ENCODE data around the gene ADORA2A. TPM values are rescaled to one million over a fixed set of nuclear protein-coding genes. Genes with fewer than 3 reads are reported as not detected.

The ADORA2A gene
- total RNA-seq, 1 experiment from 2014 or later: 3.5 TPM

DNA sequence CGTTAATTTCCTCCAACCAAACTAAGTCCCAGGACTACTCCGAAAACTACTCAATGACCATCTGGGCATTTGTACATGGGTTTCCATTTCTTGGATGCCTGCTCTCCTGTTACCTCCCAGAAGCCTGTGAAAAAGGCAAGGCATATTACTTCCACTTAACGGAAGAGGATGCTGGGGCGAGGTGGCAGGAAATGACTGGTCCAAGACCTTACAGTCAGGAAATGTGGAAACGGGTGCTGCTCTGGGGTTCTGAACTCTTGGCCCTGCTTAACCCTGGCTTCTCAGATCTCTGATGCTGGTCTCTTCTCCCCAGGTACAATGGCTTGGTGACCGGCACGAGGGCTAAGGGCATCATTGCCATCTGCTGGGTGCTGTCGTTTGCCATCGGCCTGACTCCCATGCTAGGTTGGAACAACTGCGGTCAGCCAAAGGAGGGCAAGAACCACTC lies 12.9 kb downstream of the ADORA2A start:
- Histone ChIP-seq H3K18ac (ENCODE audit: insufficient read length, low read depth, low read length) (no peak overlapping the region), H3K4ac (ENCODE audit: low read depth, low read length) (no peak overlapping the region), H4K20me1 (ENCODE audit: control insufficient read depth, insufficient read depth, insufficient read length) (no peaks in the 10 kb centered on the region), H3K23me2 (ENCODE audit: insufficient read length, low read depth, low read length, poor library complexity, severe bottlenecking) (peaks cover 5% of the 10 kb centered on the region), H2BK12ac (ENCODE audit: insufficient read length, low read depth, low read length) (no peak overlapping the region), H2AFZ (ENCODE audit: low read length) (no peak overlapping the region), H2BK5ac (ENCODE audit: insufficient read length, low read length) (no peak overlapping the region), H3K79me2 (ENCODE audit: insufficient read depth, low read length) (no peaks in the 10 kb centered on the region), H4K5ac (ENCODE audit: insufficient read length, low read depth, low read length) (no peak overlapping the region), H3K27me3 (ENCODE audit: insufficient read depth, low read length) (no peaks in the 10 kb centered on the region), H3K14ac (ENCODE audit: insufficient read depth, low read length) (no peak overlapping the region), H3K56ac (ENCODE audit: insufficient read length, low read depth, low read length) (no peak overlapping the region), H3K23ac (ENCODE audit: insufficient read length, low read depth, low read length) (no peak overlapping the region), H4K8ac (replicated peaks; ENCODE audit: insufficient read length, low read depth, low read length) (no peak overlapping the region), H2BK20ac (ENCODE audit: low read depth, low read length, poor library complexity, severe bottlenecking) (no peak overlapping the region), H3K27ac (ENCODE audit: insufficient read length, low read depth, low read length) (no peak overlapping the region), H3K79me1 (ENCODE audit: insufficient read depth, low read depth, low read length, poor library complexity, severe bottlenecking) (no peaks in the 10 kb centered on the region), H2AK5ac (ENCODE audit: insufficient read length, low read length) (no peak overlapping the region), H2BK15ac (ENCODE audit: low read depth, low read length) (no peak overlapping the region), H3K9me3 (ENCODE audit: control insufficient read depth, low read depth, low read length) (no peaks in the 10 kb centered on the region), H3T11ph (ENCODE audit: low read length) (no peak overlapping the region), H3K4me2 (ENCODE audit: insufficient read depth, insufficient read length, low read length) (no peak overlapping the region), H3K9ac (ENCODE audit: extremely low read depth, insufficient read length, low read length) (no peak overlapping the region), H2BK120ac (ENCODE audit: low read depth, low read length, poor library complexity, severe bottlenecking) (no peak overlapping the region), H3K4me1 (ENCODE audit: insufficient read depth, low read length) (0 out of 2 replicates have a peak, but pooled peaks cover 2% of the 10 kb centered on the region), H4K91ac (ENCODE audit: insufficient read length, low read depth, low read length) (no peak overlapping the region)
- DNase-seq: no peak
- Mint-ChIP-seq H3K4me1 (peaks cover 5 to 11% of the 10 kb centered on the region in 2 experiments), H3K27ac (no peak overlapping the region), H3K27me3 (ENCODE audit: low read depth) (no peaks in the 10 kb centered on the region; the same call in 1 of the 2 replicates), H3K9me3 (no peaks in the 10 kb centered on the region; a peak in 1 of 5 replicates), H3K4me3 (no peak overlapping the region), H3K36me3 (ENCODE audit: insufficient read depth in 1 of 3, low read depth in 3 of 3) (no peaks in the 10 kb centered on the region)
- TF ChIP-seq, protein P1, sequence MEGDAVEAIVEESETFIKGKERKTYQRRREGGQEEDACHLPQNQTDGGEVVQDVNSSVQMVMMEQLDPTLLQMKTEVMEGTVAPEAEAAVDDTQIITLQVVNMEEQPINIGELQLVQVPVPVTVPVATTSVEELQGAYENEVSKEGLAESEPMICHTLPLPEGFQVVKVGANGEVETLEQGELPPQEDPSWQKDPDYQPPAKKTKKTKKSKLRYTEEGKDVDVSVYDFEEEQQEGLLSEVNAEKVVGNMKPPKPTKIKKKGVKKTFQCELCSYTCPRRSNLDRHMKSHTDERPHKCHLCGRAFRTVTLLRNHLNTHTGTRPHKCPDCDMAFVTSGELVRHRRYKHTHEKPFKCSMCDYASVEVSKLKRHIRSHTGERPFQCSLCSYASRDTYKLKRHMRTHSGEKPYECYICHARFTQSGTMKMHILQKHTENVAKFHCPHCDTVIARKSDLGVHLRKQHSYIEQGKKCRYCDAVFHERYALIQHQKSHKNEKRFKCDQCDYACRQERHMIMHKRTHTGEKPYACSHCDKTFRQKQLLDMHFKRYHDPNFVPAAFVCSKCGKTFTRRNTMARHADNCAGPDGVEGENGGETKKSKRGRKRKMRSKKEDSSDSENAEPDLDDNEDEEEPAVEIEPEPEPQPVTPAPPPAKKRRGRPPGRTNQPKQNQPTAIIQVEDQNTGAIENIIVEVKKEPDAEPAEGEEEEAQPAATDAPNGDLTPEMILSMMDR (conservative IDR thresholded peaks at IDR 0.05): no peak
- WGBS (ENCODE audit: extremely low coverage, insufficient read length, low lambda C conversion rate): no CpG with 5 or more reads among the region's 10 CpGs

All from H9 (cell line).